GM18861 (cell line): ENCODE measurements around the gene KRTAP16-1.

Experiments used
- ATAC-seq: cut with Tn5 transposase; IDR thresholded peaks from one replicate; pipeline ENCODE4 v1.9.1; 2021; ENCODE audit not compliant: unreplicated experiment

KRTAP16-1 gene

DNA sequence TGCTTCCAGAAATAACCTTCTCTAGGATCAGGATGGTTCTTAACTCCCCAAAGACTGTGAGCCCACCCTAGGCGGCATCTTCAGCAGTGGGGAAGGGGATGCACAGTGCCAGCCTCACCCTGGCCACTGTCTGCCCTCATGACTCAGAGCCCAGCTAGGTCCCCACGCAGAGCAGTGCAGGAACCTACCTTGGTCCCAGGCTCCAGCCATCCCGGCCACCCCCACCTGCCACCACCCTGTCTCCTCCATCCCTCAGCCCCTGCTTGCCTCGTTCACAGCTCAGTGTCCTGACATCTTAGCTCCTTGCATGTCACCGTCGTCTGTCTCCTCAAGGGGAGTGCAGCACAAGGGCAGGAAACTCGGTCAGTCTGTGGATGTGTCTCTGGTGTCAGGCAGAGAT, 22.5 kb upstream of the KRTAP16-1 start:
- ATAC-seq, result no peak

DNA sequence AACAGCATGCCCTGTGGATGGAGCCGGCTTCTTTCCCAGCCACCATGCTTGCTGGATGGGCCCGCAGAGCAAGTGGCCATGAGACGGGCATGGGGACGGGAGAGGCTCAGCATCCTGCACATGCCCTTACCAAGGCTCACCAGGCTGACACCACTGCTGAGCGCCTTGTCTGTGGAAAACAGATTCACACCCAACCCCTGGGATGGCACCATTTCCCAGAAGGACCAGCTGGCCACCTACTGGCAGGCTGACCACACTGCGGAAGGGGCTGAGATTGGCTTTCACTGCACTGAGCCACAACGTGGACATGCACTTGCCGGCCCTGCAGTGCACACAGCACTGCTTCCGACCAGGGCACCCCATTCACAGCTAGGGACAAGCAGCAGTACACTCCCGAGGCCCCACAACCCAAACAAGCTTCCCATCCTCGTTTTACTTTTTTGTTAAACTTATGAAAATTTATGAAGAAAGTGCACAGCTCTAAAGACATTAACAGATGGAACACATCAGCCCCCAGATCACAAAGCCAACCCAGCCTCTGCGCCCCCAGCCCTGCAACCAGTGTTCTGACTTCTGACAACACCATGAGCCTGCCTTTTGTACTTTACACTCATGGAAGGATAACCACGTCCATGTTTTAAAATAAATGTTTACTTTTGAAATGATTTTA, 20.3 kb upstream of the KRTAP16-1 start:
- ATAC-seq, result no peak

DNA sequence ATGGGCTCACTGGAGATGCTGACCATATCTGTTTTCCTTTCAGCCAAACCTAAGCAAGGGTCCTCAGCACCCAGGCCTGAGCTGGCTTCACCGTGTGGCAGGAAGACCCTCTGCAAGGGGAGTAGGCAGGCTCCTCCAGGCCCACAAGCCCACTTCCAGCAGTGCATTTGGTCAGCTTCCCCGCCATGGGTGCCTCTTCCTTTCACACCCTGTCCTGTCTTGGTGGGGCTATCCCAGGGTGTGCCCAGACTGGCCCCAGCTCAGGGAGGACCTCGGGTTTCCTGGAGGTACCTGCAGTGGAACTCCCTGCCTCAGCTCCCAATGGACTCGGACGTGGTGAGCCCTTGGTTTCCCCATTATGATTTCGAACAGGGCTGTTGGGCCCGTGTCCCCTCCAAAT, 19.1 kb upstream of the KRTAP16-1 start:
- no peak for ATAC-seq

DNA sequence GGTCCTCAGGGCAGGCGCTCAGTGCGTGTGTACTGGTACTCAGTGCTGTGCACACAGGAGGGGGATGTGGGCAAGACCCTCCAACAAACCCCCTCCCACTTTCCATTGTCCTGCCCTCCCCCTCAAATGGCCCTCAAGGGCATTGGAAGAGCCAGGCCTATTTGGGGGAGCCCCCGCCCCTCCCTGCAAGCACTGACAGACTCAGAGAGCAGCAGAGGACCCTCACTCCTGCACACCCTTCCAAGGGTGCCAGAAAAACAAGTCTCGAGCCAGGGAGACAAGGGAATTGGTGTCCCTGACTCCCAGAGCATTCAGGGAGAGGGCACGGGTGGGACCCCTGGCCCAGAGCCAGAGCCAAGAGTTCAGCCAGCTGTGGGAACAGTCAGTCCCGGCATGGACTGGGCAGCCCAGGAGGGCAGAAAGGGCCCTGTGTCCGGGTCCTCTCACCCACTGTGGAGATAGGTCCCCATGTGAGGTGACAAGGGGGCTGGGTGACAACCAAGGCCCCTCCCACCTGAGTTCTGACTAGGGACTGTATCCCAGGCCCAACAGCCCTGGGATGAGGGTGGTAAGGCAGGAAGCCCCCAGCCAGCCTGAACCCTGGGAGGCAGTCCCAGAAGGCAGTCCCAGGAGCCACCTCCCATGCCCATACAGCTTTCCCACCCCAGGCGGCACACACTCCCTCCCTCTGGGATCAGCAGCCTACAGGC, 18.5 kb upstream of the KRTAP16-1 start:
- no peak for ATAC-seq

DNA sequence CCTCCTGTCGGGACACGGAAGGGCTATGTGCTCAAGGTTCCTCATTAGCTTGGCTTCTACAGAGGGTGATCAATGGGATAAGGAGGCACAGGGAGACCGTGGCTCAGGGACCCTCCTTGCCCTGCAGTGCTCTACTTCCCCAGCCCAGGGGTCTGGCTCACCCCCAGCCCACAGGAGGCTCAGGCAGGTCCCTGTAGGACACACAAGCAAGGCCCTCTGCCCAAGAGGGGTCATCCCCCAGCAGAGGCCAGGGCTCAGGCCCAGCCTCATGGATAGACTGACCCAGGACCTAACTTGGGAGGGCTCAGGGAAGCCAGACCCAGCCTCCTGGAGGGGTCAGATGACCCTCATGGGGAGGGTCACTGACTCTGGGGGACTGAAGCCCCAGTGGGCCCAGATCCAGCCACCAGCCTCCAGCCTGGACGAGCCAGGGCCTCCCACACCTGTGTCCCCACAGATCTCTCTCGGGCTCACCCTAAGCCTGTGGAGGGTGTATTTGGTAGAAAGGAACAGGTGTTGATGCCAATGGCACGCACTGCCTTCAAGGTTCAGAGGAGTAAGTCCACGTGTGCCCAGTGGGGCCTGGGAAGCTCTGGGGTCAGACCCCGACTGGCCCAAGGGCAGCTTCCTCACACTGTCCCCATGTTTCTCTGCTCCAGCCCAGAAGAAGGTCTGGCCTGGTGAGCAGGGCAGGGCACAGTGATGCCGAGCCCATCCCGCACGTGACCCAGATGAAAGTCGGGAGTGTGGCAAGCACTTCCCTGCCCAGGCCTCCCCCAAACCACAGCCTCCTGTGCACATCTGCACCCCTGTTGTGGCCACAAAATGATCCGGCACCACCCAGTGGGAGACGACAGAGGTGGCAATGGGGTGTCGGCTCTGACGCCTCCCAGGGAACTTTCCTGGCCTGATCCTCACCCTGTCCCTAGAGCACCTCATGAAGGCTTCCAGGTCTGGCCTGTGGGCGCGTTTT, 17.4 kb upstream of the KRTAP16-1 start:
- ATAC-seq, result no peak

DNA sequence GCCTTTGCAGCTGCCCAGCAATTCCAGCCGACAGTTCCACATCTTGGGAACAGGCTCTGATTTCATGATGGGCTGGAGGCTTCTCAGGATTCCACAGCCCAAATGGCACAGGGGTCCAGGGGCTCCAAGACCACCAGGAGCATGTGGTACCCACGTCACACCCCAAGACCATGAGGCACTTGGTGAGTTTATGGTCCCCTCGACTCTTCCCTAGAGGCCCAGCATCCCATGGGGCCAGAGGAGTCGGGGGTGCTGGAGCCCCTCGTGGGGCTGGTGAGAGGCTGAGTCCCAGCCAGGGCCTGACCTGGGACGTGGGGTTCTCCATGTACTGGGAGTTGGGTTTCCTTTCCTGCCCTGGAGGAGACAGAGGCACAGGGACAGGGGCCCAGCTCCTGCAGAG, 16.5 kb upstream of the KRTAP16-1 start:
- ATAC-seq, result no peak

DNA sequence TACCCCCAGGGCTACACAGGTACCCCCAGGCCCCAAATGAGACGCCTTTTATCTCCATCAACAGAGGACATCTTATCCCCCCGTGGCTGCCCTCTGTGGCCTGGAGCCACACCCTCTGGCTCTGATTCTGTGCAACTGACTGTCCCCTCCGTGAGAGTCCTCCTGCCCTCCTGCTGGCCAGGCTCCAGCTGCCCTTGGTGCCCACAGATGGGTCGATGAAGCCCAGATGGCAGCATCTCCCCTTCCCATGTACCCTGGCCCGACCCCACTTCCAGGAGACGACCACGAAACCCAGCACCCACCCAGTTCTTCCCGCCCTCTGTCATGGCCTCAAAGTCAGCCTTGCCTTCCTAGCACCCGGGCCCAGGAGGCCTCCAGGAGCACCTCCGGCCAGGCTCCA, 16.0 kb upstream of the KRTAP16-1 start:
- no peak for ATAC-seq

DNA sequence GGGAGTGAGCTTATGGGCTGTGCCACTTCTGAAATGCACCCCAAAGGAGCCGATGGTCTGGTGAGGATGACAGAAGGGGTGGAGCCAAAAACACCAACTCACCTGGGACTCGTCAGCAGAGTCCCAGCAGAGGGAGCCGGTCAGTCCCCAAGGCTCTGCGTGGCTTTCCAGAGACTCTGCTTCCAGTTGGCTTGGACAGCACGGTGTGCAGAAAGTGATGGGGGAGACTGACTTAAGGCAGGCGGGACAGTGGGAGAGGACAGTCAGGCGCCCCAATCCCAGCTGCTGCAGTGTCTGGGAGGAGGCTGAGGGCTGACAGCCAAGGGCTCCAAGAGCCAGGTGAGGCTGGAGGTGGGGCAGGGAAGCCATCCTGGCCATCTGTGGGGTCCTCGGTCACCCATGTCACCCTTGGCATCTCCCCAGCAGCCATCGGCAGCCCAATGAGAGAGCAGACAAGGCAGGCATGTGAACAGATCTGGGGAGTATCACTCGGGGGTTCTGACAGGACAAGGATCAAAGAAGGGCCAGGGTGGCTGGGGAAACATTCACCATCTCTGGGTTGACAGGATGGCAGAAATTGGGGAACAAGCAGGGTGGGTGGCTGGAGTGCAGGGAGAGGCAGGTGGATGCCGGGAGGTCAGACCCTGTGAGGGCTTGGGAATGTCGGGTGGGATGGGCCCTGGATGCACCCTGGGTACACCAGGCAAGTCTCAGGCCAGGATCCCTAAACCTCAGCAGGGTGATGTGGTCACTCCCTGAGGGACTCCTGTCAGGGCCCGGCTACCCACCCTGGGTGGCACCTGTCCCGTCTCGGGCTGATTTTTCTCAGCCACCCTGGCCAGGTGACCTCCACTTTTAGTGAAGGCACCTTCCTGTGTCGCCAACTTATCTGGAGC, 15.3 kb upstream of the KRTAP16-1 start:
- no peak for ATAC-seq

DNA sequence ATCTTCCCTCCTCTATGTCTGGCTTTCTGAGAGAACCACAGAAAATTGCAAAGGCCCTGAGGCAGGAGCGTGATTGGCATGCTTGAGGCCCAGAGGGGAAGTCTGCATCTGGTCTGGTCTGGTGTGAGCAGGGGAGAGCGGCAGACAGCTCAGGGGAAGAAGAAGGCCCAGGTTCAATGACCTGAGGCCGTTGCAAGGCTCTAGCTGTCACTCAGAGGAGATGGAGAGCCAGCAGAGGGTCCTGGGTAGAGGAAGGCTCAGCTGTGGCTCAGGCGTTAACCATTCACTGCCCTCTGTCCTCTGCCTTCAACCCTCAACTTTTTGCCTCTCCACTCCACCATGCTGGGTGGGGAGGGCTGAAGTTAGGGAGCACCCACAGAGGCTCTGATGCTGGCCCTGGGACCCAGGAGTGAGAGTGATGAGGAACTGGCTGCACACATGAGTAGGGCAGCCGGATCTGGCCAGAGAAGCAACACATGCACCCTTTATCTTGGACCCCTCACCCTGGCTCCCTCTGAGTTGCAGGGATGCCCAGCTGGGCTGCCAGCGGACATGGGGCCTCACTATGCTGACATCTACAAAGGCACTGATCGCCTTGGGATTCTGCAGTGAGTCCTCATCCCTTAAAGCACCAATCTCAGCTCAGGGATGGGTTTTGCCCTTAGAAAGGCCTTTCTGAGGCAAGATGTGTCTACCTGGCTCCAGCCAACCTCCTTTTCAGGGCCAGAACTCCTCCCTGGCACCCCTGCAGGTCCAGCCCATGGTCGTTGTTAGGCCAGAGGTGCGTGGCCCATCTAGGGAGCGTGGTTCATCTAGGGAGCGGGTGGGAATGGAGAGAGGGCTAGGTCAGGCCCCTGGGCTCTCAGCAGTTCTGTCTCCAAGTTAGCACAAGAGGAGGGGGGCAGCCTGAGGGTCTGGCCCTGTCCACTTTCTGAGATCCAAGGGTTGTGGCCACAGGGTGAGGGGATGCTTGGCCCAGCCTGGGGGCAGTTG, 14.1 kb upstream of the KRTAP16-1 start:
- ATAC-seq, result no peak

DNA sequence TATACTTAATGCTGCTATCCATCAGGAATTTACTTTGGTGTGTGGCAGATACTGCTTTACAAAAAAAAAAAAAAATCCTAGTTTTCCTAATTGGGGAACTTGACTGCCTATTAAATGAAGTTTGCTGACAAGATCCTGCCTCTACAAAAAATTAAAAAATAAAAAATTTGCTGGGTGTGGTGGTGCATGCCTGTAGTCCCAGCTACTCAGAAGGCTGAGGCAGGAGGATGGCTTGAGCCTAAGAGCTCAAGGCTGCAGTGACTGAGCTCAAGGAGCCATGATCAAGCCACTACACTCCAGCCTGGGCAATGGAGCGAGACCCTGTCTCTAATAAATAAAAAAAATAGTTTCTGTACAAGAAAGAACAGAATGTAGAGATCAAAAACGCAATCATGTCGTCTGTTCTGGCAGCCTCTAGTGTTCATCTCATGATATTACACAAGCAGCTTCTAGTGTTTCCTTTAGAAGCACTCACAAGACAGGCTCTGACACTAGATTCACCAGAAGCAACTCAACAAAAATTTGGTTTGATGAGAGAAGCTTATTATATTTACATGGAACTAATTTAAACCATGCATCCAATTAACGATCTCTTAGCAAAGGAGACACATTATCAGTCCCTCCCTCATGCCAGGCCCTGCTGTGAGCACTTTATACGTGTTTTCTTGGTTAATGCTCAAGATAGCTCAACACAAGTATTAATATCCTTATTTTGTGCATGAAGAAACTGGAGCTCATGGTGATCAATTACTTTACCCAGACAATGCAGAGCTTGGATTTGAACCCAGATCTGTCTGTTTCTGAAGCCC, 13.2 kb upstream of the KRTAP16-1 start:
- no peak for ATAC-seq

DNA sequence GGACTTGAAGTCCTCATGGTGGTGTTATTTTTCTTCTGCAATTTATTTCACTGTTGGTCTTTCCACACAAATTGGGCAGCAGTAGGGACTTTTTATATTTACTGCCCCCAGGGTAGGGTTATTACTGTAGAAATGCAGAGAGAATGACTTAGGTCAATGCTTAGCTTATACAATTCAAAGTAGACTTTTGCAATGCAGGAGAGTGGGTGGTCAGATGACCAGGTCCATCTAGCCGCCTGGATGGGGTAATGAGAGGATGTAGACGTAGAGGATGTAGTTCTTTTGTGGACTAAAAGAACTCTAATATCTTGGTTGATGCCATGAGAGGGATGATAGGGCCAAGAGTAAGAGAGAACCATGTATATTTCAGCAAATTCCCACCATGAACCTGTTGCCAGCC, 9.1 kb upstream of the KRTAP16-1 start:
- no peak for ATAC-seq

DNA sequence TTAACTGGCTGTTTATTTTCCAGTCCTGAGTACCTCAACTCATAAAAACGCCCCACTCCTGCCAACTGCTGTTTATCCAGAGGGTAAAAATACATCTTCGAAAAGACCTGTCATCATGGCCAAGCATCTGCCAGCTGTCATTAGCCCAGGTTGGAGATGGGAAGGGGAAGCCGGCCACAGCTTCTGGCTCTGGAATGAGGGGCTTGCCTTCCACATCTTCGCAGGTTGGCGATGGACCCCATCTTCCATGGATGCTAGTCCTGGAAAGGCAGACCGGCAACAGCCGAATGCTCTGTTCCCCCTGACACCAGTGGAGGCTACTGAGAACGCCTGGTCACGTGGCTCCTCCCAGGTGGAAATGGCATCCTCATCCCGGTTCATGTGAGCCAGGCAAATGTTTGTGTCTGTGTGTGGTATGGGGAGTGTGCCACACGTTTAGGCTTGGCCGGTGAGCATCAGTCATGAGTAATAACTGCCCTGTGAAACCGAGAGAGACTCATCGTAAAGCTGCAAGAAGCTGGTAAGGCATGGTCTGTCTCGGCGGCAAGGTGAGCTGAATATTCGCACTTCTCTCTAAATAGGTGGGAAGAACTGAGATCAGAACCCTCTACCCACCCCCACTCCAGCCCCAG, 6.8 kb upstream of the KRTAP16-1 start:
- no peak for ATAC-seq

DNA sequence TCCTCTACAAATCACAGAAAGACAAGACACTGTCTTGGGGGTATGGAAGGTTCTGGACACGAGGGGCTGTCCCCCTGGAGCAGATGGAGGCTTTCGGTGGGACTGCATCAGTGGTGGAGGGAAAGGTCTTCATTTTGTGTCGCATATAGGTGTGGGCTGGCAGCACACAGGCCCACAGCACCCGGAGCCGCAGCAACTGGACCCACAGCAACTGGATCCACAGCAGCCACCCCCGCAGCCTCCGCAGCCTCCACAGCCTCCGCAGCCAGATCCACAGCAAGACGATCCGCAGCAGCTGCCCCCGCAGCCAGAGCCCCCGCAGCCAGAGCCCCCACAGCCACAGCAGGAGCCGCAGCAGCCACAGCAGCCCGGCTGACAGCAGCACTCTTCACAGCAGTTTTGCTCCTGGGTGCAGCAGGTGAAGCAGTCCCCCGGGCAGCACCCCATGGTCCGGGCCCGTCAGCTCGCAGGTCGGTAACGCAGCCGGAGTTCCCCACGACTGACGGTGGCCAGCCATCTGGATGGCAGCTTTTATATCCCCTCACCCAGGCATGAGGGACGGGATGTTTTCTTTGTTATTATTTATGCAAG, 6.2 kb upstream of the KRTAP16-1 start, which contains the start of gene KRTAP17-1:
KRTAP17-1 (minus strand) TSS at position 507 of the 591 bp plus-strand sequence; CDS start at position 447, 60 bp downstream.
- no peak for ATAC-seq

DNA sequence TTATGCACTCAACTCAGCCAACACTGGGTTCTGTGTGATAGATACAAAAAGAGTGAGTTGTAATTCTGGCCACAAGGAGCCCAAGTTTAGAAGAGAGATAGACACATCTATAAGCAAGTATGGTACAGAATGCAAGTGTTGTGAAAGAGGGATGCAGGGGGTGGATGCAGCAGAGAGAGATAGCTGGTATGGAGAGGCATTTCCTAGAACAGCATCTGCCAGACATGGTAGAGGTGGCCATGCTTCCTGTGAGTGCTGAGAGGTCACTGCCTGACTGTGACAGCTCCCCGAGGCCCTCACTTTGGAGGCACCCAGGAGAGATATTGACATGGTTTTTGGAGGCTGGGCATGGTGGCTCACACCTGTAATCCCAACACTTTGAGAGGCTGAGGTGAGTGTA, 2.0 kb upstream of the KRTAP16-1 start:
- no peak for ATAC-seq

DNA sequence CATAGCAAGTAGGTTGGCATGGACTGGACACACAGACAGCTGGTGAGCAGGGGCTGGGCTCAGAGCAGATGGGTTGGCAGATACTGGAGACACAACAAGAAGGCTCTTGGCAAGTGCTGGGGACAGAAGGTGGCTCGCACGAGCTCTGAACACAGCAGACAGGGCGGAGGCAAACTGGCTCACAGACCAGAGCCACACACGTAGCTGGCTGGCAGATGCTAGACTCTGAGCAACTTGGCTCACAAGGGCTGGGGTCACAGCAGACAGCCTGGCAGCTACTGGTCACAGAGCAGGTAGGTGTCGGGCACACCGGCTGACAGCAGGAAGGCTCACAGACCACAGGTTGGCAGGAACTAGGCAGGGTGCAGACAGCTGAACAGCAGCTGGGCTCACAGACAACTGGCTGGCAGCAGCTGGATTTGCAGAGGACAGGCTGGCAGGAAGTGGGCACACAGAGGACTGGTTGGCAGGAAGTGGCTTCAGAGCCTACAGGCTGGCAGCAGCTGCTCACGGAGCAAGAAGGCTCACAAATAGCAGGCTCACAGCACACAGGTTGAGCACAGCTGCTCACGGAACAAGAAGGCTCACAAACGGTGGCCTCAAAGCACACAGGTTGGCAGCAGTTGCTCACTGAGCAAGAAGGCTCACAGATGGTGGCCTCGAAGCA, 725 bp downstream of the KRTAP16-1 start:
- peak; percentile 43 for ATAC-seq

DNA sequence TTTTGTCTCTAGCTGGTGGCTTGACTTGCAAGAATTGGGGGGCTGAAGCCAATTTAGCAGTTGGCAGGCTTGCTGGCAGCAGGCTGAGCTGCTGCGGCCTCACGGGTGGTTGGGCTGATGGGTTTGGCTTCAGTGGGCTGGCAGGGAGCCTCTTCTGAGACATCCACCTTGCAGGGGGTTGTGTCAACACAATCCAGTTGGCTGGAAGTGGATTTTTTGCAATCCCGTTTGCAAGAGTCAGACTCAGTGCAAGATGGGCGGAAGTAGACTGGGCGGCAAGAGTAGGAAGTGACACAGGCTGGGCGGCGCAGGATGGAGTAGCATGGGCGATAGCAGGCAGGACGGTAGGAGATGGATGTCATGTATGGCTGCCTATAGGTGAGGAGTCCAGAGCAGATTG, 1.5 kb downstream of the KRTAP16-1 start:
- ATAC-seq, result no peak

DNA sequence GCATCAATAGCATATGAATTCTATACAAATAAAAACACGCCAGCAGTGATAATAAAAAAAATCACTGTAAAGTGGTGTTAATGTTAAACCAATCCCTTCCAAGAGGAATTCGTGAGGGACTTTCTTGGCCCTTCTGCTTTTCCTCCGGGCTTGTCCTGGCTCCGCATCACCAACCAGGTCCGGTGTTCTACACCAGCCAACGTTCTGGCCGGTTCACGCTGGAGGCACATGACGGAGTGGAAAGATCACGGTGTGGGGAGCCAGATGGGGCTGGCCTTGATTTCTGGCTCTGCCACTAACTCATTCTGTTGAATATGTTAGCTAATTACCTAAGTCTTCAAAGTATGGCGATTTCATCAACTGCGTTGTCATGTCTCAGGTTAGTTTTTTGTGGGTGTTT, 5.0 kb downstream of the KRTAP16-1 start:
- no peak for ATAC-seq
